Adrenal gland (tissue), 5 donors: ENCODE measurements around the gene DHRS7B.

Source experiments
- CTCF ChIP-seq, 6 experiments: fragments of 450-650 bp in 4 of 6; fragments of 200-600 bp in 2 of 6; sonication (generic) in 1 of 6; IDR thresholded peaks; 1 replicate in 5 of 6; 2 replicates in 1 of 6; pipeline versions ENCODE4 v1.5.1 to v1.8.0; 2016 to 2021; ENCODE audit warnings: antibody characterized with exemption in 6 of 6, mild to moderate bottlenecking in 2 of 6, moderate library complexity in 1 of 6
- POLR2A ChIP-seq, 2 donors: fragments of 450-650 bp; IDR thresholded peaks; one replicate each; pipeline ENCODE4 v1.6.1; 2017; ENCODE audit warnings: antibody characterized with exemption in 2 of 2, mild to moderate bottlenecking in 2 of 2, moderate library complexity in 1 of 2
- donor health status: DM: no; HTN: no; CAD: no.

GRCh38 chr17:21240369-21241055 lies 113.7 kb downstream of the DHRS7B start:
- TF ChIP-seq CTCF (IDR thresholded peaks at IDR 0.05) (no peak), POLR2A (IDR thresholded peaks at IDR 0.05) (no peak)
